Measurements from ENCODE around the gene ULBP2.
"Not testable (repeated sequence)": the region's sequence is repeated elsewhere in the genome, so short reads cannot be mapped to it uniquely, and the experiment has no call there.

ULBP2 gene

DNA sequence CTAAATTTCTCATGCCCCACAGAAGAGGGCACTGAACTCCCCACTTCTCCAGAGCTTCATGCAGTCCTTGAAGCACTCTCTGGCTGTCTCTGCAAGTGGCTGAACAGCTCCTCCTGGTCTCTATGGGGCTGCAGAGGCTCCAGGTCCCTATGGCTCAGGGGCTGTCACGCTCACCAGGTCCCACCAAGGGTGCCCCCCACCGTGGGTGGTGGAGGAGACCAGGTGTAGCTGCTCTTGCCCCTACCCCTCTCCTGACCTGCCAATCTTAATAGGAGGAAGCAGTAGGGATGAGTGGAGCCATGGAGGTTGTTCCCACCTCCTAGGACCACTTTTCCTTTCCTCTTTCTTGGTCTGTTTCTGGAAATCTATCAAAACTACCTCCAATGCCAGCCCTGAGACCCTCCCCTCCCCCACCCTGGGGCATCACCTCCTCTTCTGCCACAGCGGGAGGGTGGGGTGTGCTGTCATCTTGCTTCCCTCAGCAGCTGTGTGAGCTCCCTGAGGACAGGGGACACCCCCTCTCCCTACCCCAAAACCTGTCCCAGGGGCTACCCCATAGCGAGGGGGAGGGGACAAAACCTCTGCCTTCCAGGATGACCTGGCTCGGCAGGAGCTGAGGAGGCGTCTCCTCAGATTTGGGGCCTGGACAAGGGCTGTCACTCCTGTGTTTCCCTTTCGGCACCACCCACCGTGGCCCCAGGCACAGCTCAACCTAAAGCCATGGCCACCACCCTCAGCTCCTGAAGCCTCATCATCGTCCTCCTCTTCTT is 31.9 kb upstream of the ULBP2 start:
- no peak for DNase-seq

GRCh38 chr6:149910721-149911151 is 31.1 kb upstream of the ULBP2 start:
- no peak for DNase-seq

- DNase-seq, result not testable (repeated sequence)
Observed at GRCh38 chr6:149912680-149913079, 29.1 kb upstream of the ULBP2 start.

GRCh38 chr6:149913085-149913484 is 28.7 kb upstream of the ULBP2 start:
- DNase-seq, result no peak

- no peak for DNase-seq
Observed at GRCh38 chr6:149913540-149914240, 28.1 kb upstream of the ULBP2 start.

GRCh38 chr6:149915970-149916865 is 25.6 kb upstream of the ULBP2 start:
- DNase-seq, result no peak

DNA sequence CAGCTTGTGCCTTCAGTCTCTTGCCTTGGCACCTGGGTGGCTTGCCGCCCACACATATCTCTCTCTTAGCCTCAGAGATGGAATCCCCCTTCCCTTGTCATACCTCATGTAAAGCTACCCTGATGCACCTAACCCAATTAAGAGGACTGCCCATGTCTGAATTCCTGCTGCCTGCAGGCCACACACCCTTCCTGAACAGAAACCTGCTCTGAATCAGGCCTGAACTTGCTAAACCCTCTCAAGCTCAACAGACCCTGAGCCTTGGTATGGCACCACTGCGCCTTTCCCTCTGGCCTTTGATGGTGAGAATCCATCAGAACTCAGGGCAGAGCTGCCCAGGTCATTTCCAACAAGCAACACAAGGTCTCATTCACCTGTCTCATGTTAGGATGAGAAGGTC is 24.1 kb upstream of the ULBP2 start:
- no peak for DNase-seq

DNA sequence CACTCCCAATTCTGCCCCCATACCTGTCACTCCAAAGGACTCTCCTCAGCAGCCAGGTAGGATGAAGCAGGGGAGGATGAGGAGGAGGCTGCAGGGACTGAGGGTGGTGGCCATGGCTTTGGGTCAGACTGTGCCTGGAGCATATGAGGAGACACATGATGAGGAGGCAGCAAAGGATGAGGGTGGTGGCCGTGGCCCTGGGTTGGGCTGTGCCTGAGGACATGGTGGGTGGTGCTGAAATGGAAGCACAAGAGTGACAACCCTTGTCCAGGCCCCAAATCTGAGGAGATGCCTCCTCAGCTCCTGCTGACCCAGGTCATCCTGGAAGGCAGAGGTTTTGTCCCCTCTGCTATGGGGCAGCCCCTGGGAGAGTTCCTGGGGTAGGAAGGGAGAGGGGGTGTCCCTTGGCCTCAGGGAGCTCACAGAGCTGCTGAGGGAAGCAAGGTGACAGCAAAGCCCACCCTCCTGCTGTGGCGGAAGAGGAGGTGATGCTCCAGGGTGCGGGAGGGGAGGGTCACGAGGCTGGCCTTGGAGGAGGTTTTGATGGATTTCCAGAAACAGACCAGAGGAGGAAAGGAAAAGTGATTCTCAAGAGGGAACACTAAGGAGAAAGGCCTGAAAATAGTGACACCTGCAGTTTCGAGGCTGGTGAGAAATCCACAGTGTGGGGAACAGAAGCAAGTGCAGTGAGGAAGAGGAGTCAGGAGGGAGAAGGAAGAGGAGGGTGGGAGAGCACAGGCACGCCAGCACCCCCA is 23.5 kb upstream of the ULBP2 start:
- DNase-seq, result no peak

- DNase-seq, result not testable (repeated sequence)
Observed at GRCh38 chr6:149919126-149919833, 22.5 kb upstream of the ULBP2 start.

- DNase-seq, result no peak
Observed at GRCh38 chr6:149919834-149920225, 22.0 kb upstream of the ULBP2 start.

GRCh38 chr6:149921361-149921760 is 20.5 kb upstream of the ULBP2 start:
- no peak for DNase-seq

GRCh38 chr6:149922091-149922490 is 19.7 kb upstream of the ULBP2 start:
- not testable (repeated sequence) for DNase-seq

- peak; percentile 91 for DNase-seq
Observed at GRCh38 chr6:149922642-149923326, 19.0 kb upstream of the ULBP2 start, which contains the start of gene RAET1G. Gene RAET1G (minus strand): TSS chr6:149923121. CDS start chr6:149923010, 111 bp downstream.

- no peak for DNase-seq
Observed at GRCh38 chr6:149923327-149923986, 18.4 kb upstream of the ULBP2 start.

GRCh38 chr6:149924206-149924932 is 17.4 kb upstream of the ULBP2 start:
- no peak for DNase-seq

- no peak for DNase-seq
Observed at GRCh38 chr6:149924933-149925252, 16.9 kb upstream of the ULBP2 start.

DNA sequence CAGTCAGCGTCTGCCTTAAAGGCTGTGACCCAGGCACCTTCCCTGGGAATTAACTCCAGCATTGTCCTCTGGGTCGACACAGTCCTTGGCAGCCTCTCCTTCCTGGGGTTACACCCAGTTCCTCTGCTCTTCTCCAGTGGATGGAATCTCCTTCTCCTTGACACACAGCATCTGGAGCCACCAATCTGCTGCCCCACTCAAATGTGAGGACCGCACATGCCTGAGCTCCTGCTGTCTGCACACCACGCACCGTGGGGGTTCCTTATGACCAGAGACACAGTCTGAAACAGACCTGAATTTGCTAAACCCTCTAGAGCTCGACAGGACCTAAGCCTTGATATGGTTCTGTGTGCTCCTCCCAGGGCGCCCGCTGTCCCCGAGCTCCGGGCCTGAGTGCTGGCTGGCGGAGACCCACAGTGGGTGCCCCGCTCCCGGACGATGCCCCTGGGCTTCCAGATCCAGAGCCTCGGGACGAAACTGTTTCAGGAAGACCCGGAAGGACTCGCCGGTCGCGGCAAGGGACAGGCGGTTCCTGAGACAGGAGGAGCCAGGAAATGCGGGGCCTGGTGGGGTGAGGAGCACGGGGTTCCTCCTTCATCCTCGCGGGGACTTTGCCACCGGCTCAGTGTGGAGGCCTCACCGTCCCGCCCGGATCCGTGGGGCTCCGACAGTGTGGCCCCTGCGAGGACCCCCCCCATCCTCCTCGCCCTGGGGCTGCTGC is 16.4 kb upstream of the ULBP2 start:
- no peak for DNase-seq

- peak; percentile 85 for DNase-seq
Observed at GRCh38 chr6:149925974-149926777, 15.6 kb upstream of the ULBP2 start.

All from left hindlimb (tissue), 1 donor.